ENCODE measurements around the gene JPH3.

Gene JPH3

DNA sequence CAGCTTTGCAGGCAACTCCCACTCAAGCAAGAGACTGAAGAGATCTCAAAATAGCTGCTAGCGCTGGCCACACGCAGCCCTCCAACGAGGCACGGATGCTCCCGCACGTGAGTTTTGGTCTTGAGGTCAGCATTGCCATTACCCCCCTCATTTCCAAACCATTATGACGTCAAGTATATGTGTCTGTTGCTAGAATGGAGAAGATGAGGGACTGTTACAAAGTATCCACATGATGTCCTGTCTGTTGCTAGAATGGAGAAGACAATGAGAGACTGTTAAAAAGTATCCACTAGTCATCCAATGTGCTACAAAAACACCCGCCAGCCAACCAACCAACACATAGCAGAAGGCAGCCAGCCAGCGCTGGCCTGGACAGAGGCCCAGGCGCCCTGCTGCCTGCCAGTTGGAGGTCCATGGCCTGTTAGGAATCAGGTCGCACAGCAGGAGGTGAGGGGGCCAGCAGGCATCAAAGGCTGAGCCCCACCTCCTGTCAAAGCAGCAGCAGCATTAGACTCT is 138.7 kb downstream of the JPH3 start:
- Histone ChIP-seq H3K9me3 (no peaks in the 10 kb centered on the region), H3K4me1 (no peaks in the 10 kb centered on the region), H3K27me3 (no peaks in the 10 kb centered on the region), H3K4me3 (no peak overlapping the region), H3K27ac (no peak overlapping the region), H3K36me3 (peaks cover 11 to 72% (median 27%) of the 10 kb centered on the region in 3 donors)
- DNase-seq, result no peak
- intact Hi-C loops (cut with DNase I; ENCODE audit: low total_unique reads), result no loop called here
- TF ChIP-seq CTCF (IDR thresholded peaks at IDR 0.05), result no peak

GRCh38 chr16:87741700-87742415 is 139.6 kb downstream of the JPH3 start:
- Histone ChIP-seq H3K4me1 (no peaks in the 10 kb centered on the region), H3K27ac (no peak overlapping the region), H3K9me3 (no peaks in the 10 kb centered on the region), H3K36me3 (peaks cover 6 to 73% (median 31%) of the 10 kb centered on the region in 3 donors), H3K4me3 (no peak overlapping the region), H3K27me3 (no peaks in the 10 kb centered on the region)
- DNase-seq, result no peak
- TF ChIP-seq CTCF (IDR thresholded peaks at IDR 0.05), result no peak
- intact Hi-C loops (cut with DNase I; ENCODE audit: low total_unique reads), result no loop called here

DNA sequence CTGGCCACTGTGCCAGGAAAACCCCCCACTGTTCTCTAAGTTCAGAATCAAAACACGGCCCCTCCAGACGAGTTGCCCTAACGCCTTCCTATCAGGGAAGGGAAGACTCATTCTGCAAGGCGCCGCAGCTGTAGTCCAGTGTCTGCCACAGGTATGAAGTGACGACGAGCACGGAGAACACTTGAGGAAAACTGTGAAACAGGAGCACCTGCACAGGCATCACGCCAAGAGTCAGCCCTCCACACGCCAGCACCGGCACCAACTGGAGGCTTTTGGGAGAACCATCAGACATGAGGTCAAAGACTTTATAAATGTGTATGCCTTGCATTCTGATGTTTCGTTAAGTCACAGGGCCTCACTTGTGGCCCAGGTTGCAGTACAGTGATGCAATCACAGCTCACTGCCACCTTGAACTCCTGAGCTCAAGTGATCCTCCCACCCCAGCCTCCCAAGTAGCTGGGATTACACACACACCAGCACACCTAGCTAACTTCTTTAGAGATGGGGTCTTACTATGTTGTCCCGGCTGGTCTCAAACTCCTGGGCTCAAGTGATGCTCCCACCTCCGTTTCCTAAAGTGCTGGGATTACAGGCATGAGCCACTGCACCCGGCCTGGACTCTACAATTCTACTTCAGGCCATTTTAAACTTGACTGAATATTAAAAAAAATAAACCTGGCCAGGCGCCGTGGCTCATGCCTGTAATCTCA is 140.6 kb downstream of the JPH3 start:
- Histone ChIP-seq H3K9me3 (no peaks in the 10 kb centered on the region), H3K27me3 (no peaks in the 10 kb centered on the region), H3K36me3 (peaks cover 15 to 75% (median 41%) of the 10 kb centered on the region in 3 donors), H3K27ac (no peak overlapping the region), H3K4me1 (no peaks in the 10 kb centered on the region), H3K4me3 (no peak overlapping the region)
- intact Hi-C loops (cut with DNase I; ENCODE audit: low total_unique reads), result no loop called here
- no peak for DNase-seq
- TF ChIP-seq CTCF (IDR thresholded peaks at IDR 0.05), result no peak

DNA sequence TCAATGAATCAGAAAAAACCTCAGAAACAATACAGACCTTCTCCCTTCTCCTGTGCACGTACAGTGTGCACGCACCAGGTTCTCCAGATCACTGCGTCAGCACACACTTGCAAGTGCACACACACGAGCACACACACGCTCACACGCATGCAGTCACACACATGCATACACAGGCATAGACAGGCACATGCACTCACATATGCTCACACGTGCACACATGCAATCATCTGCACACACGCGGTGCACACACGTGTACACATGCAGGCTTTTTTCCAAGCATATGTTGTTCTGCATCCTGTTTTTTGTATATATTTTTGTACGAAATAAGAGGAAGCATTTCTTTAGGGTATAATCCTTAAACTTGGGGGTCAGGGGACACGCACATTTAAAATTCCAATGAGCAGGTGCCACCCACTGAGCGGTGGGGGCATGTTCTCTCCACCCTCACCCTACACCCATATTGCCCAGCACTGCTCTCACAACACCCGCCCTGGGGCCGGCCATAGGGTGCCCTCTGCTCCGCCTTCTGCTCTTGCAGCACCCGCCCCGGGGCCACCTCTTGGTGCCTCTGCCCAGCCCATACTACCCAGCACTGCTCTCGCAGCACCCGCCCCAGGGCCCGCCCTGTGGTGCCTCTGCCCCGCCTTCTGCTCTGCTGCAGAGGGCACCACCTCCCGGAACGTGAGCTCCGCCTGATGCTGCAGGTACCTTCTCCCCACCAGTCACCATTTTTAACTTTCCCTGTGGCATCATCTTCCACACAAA is 142.6 kb downstream of the JPH3 start:
- no peaks in the 10 kb centered on the region for H3K9me3 ChIP-seq
- no peaks in the 10 kb centered on the region for H3K27me3 ChIP-seq
- DNase-seq, result no peak
- TF ChIP-seq CTCF (IDR thresholded peaks at IDR 0.05), result no peak
- no peak overlapping the region for H3K4me3 ChIP-seq
- peaks cover 34 to 82% (median 60%) of the 10 kb centered on the region in 3 donors for H3K36me3 ChIP-seq
- intact Hi-C loops (cut with DNase I; ENCODE audit: low total_unique reads), result no loop called here
- no peak overlapping the region for H3K27ac ChIP-seq
- H3K4me1 ChIP-seq, result no peaks in the 10 kb centered on the region

- intact Hi-C loops (cut with DNase I; ENCODE audit: low total_unique reads), result no loop called here
- Histone ChIP-seq H3K36me3 (peaks cover 46 to 82% (median 61%) of the 10 kb centered on the region in 3 donors), H3K9me3 (no peaks in the 10 kb centered on the region), H3K27ac (no peak overlapping the region), H3K4me3 (no peak overlapping the region), H3K4me1 (no peaks in the 10 kb centered on the region), H3K27me3 (no peaks in the 10 kb centered on the region)
- TF ChIP-seq CTCF (IDR thresholded peaks at IDR 0.05), result no peak
- DNase-seq, result no peak
Observed at GRCh38 chr16:87746178-87746577, 143.9 kb downstream of the JPH3 start.

Measured in tibial artery (tissue), 4 donors.